Inflammatory macrophage (primary cell): Measurements from ENCODE around the gene CRYM.
"Not testable (repeated sequence)": the region's sequence is repeated elsewhere in the genome, so short reads cannot be mapped to it uniquely, and the experiment has no call there.

Experiments
- DNase-seq, 2 donors: peaks; one replicate each; pipeline ENCODE4 v3.0.0-alpha.2; 2020 to 2022
- total RNA-seq, 18 experiments: gene quantifications; one replicate each; lab custom pipeline; 2026; ENCODE audit warnings: mixed read lengths in 6 of 18, inconsistent platforms in 2 of 18; lab: John Stamatoyannopoulos, UW

Gene CRYM
- 0.21 to 1.2 (median 0.67) reads per million in 18 experiments for total RNA-seq

GRCh38 chr16:21277927-21278706 lies at the start of gene CRYM:
Gene CRYM (minus strand): TSS chr16:21278290. CDS start chr16:21278251, 39 bp downstream.
- DNase-seq, result peak; percentile 23 to 49

DNA sequence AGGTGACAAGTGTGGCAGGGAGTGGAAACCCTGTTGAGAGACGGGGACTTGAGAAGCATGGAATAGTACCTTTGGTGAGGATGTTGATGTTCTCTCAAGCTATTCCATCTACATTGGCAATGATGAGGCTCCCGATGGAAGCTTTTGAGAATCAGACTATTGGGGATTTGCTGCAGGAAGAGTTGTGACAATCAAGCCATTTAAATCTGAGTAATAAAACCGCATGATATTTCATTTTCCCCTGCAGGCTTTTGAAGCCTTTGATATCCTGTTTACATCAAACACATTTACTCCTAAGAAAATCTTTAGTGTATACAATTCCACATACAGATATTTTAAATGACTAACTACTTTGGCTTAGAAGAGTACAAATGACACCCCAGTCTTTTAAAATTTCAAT lies 49.0 kb upstream of the CRYM start:
- DNase-seq, result no peak

DNA sequence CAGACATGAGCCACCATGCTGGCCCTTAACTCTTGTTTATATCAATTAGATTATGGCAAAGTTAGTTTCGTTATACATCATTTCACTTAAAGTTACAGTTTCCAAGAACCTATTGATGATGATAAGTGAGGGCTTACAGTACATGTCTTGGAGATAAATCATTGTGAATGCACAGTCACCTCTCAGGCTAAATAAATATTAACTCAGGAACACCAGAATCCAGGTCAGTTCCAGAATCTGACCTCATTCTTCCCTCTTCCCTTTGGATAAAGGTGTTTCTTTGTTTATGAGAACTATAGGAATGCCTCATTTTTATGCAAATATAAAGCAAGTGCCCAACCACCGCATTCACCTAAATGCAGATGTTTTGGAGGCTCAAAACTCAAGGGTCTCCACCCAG lies 48.4 kb upstream of the CRYM start:
- no peak for DNase-seq

- no peak for DNase-seq
These were observed 46.2 kb upstream of the CRYM start for GRCh38 chr16:21324267-21324666.

- DNase-seq, result not testable (repeated sequence)
These were observed 44.2 kb upstream of the CRYM start for GRCh38 chr16:21322251-21322650.

- no peak for DNase-seq
These were observed 43.6 kb upstream of the CRYM start for GRCh38 chr16:21321736-21322135.

- peak in 1 of 2 donors; percentile 7 for DNase-seq
These were observed 36.2 kb upstream of the CRYM start for GRCh38 chr16:21314339-21314738.

DNA sequence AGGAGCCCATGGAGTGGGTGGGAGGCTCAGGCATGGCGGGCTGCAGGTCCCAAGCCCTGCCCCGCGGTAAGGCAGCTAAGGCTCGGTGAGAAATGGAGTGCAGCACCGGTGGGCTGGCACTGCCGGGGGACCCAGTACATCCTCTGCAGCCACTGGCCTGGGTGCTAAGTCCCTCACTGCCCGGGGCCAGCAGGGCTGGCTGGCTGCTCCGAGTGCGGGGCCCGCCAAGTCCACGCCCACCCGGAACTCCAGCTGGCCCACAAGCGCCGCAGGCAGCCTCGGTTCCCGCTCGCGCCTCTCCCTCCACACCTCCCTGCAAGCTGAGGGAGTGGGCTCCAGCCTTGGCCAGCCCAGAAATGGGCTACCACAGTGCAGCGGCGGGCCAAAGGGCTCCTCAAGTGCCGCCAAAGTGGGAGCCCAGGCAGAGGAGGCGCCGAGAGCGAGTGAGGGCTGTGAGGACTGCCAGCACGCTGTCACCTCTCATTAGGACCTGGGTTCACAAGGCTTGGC lies 34.8 kb upstream of the CRYM start:
- not testable (repeated sequence) for DNase-seq

DNA sequence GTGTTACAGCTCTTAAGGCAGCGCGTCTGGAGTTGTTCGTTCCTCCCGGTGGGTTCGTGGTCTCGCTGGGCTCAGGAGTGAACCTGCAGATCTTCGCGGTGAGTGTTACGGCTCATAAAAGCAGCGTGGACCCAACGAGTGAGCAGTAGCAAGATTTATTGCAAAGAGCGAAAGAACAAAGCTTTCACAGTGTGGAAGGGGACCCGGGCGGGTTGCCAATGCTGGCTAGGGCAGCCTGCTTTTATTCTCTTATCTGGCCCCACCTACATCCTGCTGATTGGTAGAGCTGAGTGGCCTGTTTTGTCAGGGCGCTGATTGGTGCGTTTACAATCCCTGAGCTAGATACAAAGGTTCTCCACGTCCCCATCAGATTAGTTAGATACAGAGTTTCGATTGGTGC lies 34.0 kb upstream of the CRYM start:
- not testable (repeated sequence) for DNase-seq

GRCh38 chr16:21306712-21307111 lies 28.6 kb upstream of the CRYM start:
- DNase-seq, result not testable (repeated sequence)

GRCh38 chr16:21302898-21303528 lies 24.9 kb upstream of the CRYM start:
- peak; percentile 67 to 87 for DNase-seq

DNA sequence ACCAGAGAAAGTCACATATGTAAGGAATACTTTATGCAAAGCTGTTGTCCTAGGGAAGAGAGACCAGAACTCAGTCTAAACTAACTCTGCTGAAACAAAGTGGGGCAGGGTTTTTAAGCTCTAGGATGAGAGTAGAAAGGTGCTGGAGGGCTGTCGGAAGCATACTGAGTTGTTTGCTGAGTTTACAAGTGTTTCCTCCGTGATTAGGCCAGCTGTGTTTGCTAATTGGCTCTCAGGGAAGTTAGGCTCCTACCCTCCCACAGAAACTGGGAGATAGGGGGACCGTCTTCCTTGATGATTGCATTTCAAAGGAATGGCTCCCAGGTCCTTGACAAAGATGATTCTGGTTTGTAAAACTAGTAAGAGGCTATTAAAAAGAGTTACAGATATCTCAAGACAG lies 24.4 kb upstream of the CRYM start:
- DNase-seq, result peak in 1 of 2 donors; percentile 62

- peak; percentile 6 to 57 for DNase-seq
These were observed 23.8 kb upstream of the CRYM start for GRCh38 chr16:21301895-21302291.

GRCh38 chr16:21301168-21301894 lies 23.2 kb upstream of the CRYM start:
- peak; percentile 36 to 63 for DNase-seq

- DNase-seq, result peak; percentile 98 to 99
These were observed 22.4 kb upstream of the CRYM start for GRCh38 chr16:21300309-21301167.

- not testable (repeated sequence) for DNase-seq
These were observed 11.7 kb upstream of the CRYM start for GRCh38 chr16:21289789-21290188.

GRCh38 chr16:21285314-21285713 lies 7.2 kb upstream of the CRYM start:
- no peak for DNase-seq

DNA sequence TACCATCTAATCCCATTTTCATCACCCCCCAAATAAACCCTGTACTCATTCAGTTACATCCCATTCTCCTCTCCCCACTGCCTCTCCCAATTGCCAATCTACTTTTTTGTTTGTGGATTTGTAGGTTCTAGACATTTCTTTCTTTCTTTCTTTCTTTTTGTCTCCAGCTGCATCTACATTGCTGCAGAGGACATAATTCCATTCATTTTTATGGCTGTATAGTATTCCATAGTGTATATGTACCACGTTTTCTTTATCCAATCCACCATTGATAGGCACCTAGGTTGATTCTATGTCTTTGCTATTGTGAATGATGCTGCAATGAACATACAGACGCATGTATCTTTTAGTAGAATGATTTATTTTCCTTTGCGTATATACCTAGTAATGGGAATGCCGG lies 6.3 kb upstream of the CRYM start:
- no peak for DNase-seq

DNA sequence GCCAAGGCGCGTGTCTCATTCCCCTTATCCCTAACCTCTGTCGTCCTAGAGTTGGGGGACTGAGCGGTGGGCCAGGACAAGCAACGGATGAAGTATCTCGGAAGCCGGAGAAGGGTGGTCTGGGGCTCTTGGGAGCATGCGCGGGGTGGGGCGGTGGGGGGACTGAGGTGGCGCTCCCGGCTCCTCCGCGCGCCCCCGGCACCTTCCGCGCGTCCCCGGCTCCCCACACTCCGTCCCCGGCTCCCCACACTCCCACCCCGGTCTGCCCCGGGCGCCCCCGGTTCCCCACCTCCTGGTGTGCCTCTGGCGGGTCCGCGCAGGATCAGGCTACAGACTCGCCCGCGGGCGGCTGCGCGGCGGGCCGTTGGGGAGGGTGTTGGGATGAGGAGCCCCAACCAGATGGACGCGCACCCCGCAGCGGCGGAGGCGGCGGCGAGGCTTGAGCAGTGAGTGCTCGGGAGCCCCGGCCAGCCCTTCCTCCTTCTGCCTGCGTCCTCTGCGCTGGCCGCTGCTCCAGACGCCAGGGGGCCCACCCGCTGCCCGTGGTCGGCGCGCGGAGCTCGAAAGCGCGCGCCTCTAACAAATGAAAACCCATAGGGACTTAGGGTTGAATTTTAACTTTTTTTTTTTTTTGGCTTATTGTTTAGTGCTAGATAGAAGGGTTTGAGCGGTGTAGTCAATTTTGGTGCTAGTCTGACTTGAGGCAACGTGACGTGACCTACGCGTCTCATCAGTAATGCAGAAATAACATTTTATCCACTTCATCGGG lies 5.6 kb upstream of the CRYM start:
- peak in 1 of 2 donors; percentile 56 for DNase-seq

GRCh38 chr16:21281698-21282389 lies 3.8 kb upstream of the CRYM start:
- no peak for DNase-seq

DNA sequence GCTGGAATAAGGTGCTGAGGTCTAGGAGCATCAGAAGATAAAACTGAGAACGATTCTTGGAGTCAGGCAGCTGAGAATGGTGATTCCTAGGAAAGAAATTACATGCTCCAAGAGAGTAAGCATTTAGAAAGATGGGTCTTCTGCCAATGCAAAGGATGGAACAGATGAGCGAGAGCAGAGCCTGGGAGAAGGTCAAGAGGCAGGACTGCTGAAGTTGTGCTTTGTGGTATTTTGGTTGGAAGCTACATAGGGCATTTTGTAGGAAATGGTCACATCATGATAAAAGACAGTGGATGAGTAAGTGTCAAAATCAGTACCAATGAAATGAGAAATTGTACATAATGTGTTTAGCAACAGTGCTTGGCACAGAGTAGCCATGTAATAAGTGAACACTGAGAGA lies 1.4 kb upstream of the CRYM start:
- no peak for DNase-seq
